Mesenchymal stem cell (in vitro differentiated cells and primary cell): ENCODE results near the gene MED13L.
A peak's percentile ranks its signal among the peaks of the same experiment; 100 is the strongest.

Source experiments
- DNase-seq: peaks from one replicate; pipeline ENCODE4 v3.0.0-alpha.2; 2013
- H2AFZ ChIP-seq: one replicate; pipeline ENCODE4 v1.6.1; 2013; ENCODE audit warnings: low read depth, mild to moderate bottlenecking, control low read depth, inconsistent platforms, low read length, moderate library complexity
- H2AK5ac ChIP-seq: 2 replicates; pipeline ENCODE4 v1.6.1; 2013; ENCODE audit warnings: low read length, moderate library complexity, mild to moderate bottlenecking, inconsistent platforms; ENCODE audit not compliant: severe bottlenecking
- H2BK120ac ChIP-seq: one replicate; pipeline ENCODE4 v1.6.1; 2013; ENCODE audit warnings: low read depth, mild to moderate bottlenecking, inconsistent platforms, low read length, moderate library complexity
- H2BK12ac ChIP-seq, 2 experiments: one replicate each; pipeline ENCODE4 v1.6.1; 2013; ENCODE audit warnings: inconsistent platforms in 2 of 2, low read length in 2 of 2, mild to moderate bottlenecking in 2 of 2, moderate library complexity in 2 of 2, control low read depth in 1 of 2
- H2BK15ac ChIP-seq: one replicate; pipeline ENCODE4 v1.6.1; 2013; ENCODE audit warnings: mild to moderate bottlenecking, low read depth, inconsistent platforms; ENCODE audit not compliant: poor library complexity, severe bottlenecking
- H2BK5ac ChIP-seq: 2 replicates; pipeline ENCODE4 v1.6.1; 2013; ENCODE audit warnings: low read depth, mild to moderate bottlenecking, low read length, control low read depth, inconsistent platforms; ENCODE audit not compliant: poor library complexity, severe bottlenecking
- H3K14ac ChIP-seq, 2 experiments: one replicate each; pipeline ENCODE4 v1.6.1; 2013; ENCODE audit warnings: inconsistent platforms in 2 of 2, low read length in 2 of 2, control low read depth in 1 of 2, mild to moderate bottlenecking in 1 of 2, moderate library complexity in 1 of 2
- H3K18ac ChIP-seq, 2 experiments: one replicate each; pipeline ENCODE4 v1.6.1; 2013; ENCODE audit warnings: inconsistent platforms in 2 of 2, low read length in 2 of 2, control low read depth in 1 of 2, low read depth in 1 of 2, mild to moderate bottlenecking in 1 of 2
- H3K23ac ChIP-seq, 2 experiments: one replicate each; pipeline ENCODE4 v1.6.1; 2013; ENCODE audit warnings: inconsistent platforms in 2 of 2, low read length in 2 of 2, mild to moderate bottlenecking in 2 of 2, moderate library complexity in 2 of 2, control low read depth in 1 of 2
- H3K27ac ChIP-seq: 2 replicates; pipeline ENCODE4 v1.5.1; 2013; ENCODE audit warnings: mild to moderate bottlenecking, moderate library complexity, low read length, control low read depth, inconsistent platforms; ENCODE audit not compliant: poor library complexity, severe bottlenecking
- H3K27me3 ChIP-seq, 2 experiments: 2 replicates each; pipeline versions ENCODE4 v1.6.1 to v1.7.0; 2013; ENCODE audit warnings: low read length in 2 of 2, mild to moderate bottlenecking in 2 of 2, moderate library complexity in 2 of 2, control low read depth in 1 of 2, inconsistent platforms in 1 of 2; ENCODE audit not compliant: control insufficient read depth in 1 of 2, insufficient read depth in 1 of 2
- H3K36me3 ChIP-seq, 2 experiments: 2 replicates each; pipeline versions ENCODE4 v1.6.1 to v1.7.0; 2013; ENCODE audit warnings: low read length in 2 of 2, control low read depth in 1 of 2, inconsistent platforms in 1 of 2, low read depth in 1 of 2, mild to moderate bottlenecking in 1 of 2; ENCODE audit not compliant: insufficient read depth in 2 of 2, control insufficient read depth in 1 of 2
- H3K4ac ChIP-seq, 2 experiments: one replicate each; pipeline ENCODE4 v1.6.1; 2013; ENCODE audit warnings: inconsistent platforms in 2 of 2, low read length in 2 of 2, mild to moderate bottlenecking in 2 of 2, moderate library complexity in 2 of 2, control low read depth in 1 of 2, low read depth in 1 of 2
- H3K4me1 ChIP-seq: 2 replicates; pipeline ENCODE4 v1.6.1; 2013; ENCODE audit warnings: low read depth, low read length, control low read depth; ENCODE audit not compliant: control insufficient read depth, insufficient read depth
- H3K4me2 ChIP-seq: 2 replicates; pipeline ENCODE4 v1.6.1; 2013; ENCODE audit warnings: low read length, mild to moderate bottlenecking, inconsistent platforms; ENCODE audit not compliant: poor library complexity, severe bottlenecking
- H3K4me3 ChIP-seq, 2 experiments: 2 replicates each; pipeline versions ENCODE4 v1.5.1 to v1.7.0; 2013; ENCODE audit warnings: low read length in 2 of 2, mild to moderate bottlenecking in 2 of 2, control low read depth in 1 of 2, low read depth in 1 of 2; ENCODE audit not compliant: insufficient read depth in 1 of 2
- H3K79me1 ChIP-seq: replicated peaks from 2 replicates; pipeline ENCODE4 v1.6.1; 2013; ENCODE audit warnings: mild to moderate bottlenecking, control low read depth, low read length, inconsistent platforms; ENCODE audit not compliant: poor library complexity, severe bottlenecking
- H3K9ac ChIP-seq: 2 replicates; pipeline ENCODE4 v1.7.0; 2013; ENCODE audit warnings: mild to moderate bottlenecking, low read length, moderate library complexity
- H3K9me3 ChIP-seq: 2 replicates; pipeline ENCODE4 v1.7.0; 2013; ENCODE audit warnings: mild to moderate bottlenecking, low read length; ENCODE audit not compliant: control insufficient read depth
- H4K8ac ChIP-seq: one replicate; pipeline ENCODE4 v1.6.1; 2013; ENCODE audit warnings: inconsistent platforms, mild to moderate bottlenecking, low read length, moderate library complexity
- H4K91ac ChIP-seq: one replicate; pipeline ENCODE4 v1.6.1; 2013; ENCODE audit warnings: mild to moderate bottlenecking, low read length, inconsistent platforms
- WGBS: methylation state at CpG from one replicate; pipeline ENCODE4 v1.1.7; 2013; ENCODE audit warnings: mixed read lengths; 5-methylcytosine and 5-hydroxymethylcytosine counted together

The MED13L gene

DNA sequence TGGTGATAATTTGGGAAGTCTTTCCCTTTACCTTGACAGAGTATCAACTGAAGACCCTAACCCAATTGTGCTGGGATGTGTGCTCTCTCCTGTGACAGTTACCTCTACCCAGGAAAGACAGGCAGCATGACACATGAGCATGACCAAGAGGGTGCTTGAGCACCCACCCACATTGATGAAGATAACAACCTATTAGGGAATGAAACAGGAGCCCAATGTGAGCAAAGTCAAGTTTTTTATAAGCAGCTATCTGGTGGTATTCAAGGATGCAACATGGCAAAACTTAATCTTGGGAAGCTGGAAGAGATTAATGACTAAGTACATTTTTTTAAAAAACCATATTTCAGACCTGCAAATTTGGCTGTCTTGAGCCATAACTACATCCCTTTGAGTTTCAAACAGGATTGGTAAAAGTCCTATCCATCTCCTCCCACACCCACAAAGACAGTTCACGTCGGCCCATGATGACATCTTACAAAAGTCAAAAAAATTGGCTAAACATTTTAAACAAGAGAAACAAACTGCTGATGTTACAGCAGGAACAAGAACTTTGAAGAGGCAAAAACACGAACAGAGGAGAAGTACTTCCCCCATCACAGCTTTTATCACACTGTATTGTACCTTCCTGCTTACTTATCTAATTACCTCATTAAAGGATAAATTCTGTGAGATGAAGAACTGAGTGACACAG lies 60.3 kb downstream of the MED13L start:
- H3K36me3 ChIP-seq: no peaks in the 10 kb centered on the region
- H3K27me3 ChIP-seq: no peaks in the 10 kb centered on the region
- H3K79me1 ChIP-seq: peaks cover 4% of the 10 kb centered on the region
- no peak overlapping the region for H2BK5ac ChIP-seq
- H4K8ac ChIP-seq: no peak overlapping the region
- H4K91ac ChIP-seq: no peak overlapping the region
- no peak overlapping the region for H2BK12ac ChIP-seq
- no peak overlapping the region for H3K9ac ChIP-seq
- H3K4me3 ChIP-seq: no peak overlapping the region
- H2BK120ac ChIP-seq: no peak overlapping the region
- no peak for DNase-seq
- no peak overlapping the region for H3K18ac ChIP-seq
- no peak overlapping the region for H3K14ac ChIP-seq
- no peak overlapping the region for H2AK5ac ChIP-seq
- H3K4me2 ChIP-seq: no peak overlapping the region
- H2AFZ ChIP-seq: no peak overlapping the region
- H3K27ac ChIP-seq: no peak overlapping the region
- no peak overlapping the region for H3K4ac ChIP-seq
- no peaks in the 10 kb centered on the region for H3K4me1 ChIP-seq
- WGBS: 87% methylated on average over 3 of the region's 3 CpGs
- no peak overlapping the region for H2BK15ac ChIP-seq
- no peak overlapping the region for H3K23ac ChIP-seq
- no peaks in the 10 kb centered on the region for H3K9me3 ChIP-seq

DNA sequence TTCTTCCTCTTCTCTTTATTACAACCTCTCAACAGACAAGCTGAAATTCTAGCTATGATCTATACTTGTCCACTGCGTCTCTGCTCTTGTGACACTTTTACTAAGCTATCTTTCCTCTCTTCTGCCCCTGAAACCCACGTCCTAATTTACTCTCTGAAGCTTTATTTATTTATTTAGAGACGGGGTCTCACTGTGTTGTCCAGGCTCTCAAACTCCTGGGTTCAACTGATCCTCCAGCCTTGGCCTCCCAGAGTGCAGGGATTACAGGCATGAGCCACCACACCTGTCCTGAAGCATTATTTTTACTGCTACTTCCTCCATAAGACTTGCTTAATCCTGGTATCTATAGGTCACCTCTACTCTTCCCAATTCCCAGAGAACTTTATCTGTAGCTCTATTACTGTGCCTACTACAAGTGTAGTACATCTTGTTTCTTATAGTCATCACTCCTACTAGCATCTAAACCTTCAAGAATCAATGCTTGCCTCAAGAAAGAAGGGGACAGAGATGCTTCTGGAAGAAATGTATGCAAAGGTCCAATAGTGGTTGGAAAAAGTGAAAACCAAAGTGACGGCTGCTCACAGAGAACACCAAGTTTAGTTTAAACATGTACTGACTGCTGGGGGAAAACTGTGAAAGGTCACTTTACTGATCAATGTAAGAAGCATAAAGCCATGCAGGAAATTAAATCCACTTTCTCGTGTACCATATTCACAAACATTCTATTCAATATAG lies 61.3 kb downstream of the MED13L start:
- Histone ChIP-seq H2BK5ac (no peak overlapping the region), H4K91ac (no peak overlapping the region), H3K36me3 (no peaks in the 10 kb centered on the region), H2AFZ (no peak overlapping the region), H2AK5ac (no peak overlapping the region), H3K27me3 (no peaks in the 10 kb centered on the region), H3K9me3 (no peaks in the 10 kb centered on the region), H3K27ac (no peak overlapping the region), H3K4me3 (no peak overlapping the region), H3K4ac (no peak overlapping the region), H3K4me2 (no peak overlapping the region), H4K8ac (no peak overlapping the region), H3K14ac (no peak overlapping the region), H2BK15ac (no peak overlapping the region), H3K79me1 (peaks cover 4% of the 10 kb centered on the region), H3K9ac (no peak overlapping the region), H2BK120ac (no peak overlapping the region), H3K23ac (no peak overlapping the region), H3K18ac (no peak overlapping the region), H2BK12ac (no peak overlapping the region), H3K4me1 (no peaks in the 10 kb centered on the region)
- DNase-seq: no peak
- 97% methylated on average over 4 of the region's 5 CpGs for WGBS

GRCh38 chr12:116215023-116215422 lies 62.5 kb downstream of the MED13L start:
- no peak overlapping the region for H3K18ac ChIP-seq
- no peaks in the 10 kb centered on the region for H3K9me3 ChIP-seq
- no peak for DNase-seq
- no peak overlapping the region for H4K91ac ChIP-seq
- no peak overlapping the region for H3K4ac ChIP-seq
- 96% methylated on average over 1 of the region's 1 CpG for WGBS
- no peak overlapping the region for H2BK15ac ChIP-seq
- no peaks in the 10 kb centered on the region for H3K36me3 ChIP-seq
- H3K9ac ChIP-seq: no peak overlapping the region
- no peak overlapping the region for H3K14ac ChIP-seq
- H3K27ac ChIP-seq: no peak overlapping the region
- H2AK5ac ChIP-seq: no peak overlapping the region
- H3K4me1 ChIP-seq: no peaks in the 10 kb centered on the region
- H3K4me3 ChIP-seq: no peak overlapping the region
- no peak overlapping the region for H2BK5ac ChIP-seq
- no peak overlapping the region for H2AFZ ChIP-seq
- peaks cover 1% of the 10 kb centered on the region for H3K79me1 ChIP-seq
- H2BK12ac ChIP-seq: no peak overlapping the region
- H2BK120ac ChIP-seq: no peak overlapping the region
- H3K27me3 ChIP-seq: no peaks in the 10 kb centered on the region
- H3K23ac ChIP-seq: no peak overlapping the region
- H3K4me2 ChIP-seq: no peak overlapping the region
- H4K8ac ChIP-seq: no peak overlapping the region

DNA sequence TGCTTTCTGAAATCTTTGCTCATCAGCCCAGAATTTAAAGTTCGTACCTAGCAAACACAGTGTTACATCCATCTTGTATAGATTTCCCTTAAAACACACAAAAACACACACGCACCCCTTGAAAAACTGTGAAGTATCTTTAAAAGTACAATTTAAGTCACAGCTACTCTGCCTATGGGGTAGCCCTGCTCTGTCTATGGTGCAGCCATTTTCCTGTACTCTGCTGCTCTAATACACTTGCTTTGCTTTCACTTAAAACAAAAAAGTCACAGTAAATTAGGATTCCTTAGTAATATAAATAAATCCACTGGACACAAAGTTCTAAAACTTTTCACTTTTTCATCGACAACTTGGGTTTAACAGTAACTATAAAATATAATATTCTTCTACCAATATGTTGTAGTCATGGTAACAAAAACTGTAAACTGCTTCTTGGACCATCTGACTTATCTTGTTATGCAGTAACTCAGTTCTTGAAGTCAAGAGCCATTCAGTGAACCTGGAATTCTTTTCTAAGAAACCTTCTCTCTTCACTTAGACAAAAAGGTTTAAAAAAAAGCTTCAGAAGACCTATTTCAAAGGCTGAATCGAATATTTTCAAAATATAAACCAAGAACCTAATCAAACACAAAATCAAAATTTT lies 63.5 kb downstream of the MED13L start:
- no peaks in the 10 kb centered on the region for H3K36me3 ChIP-seq
- H3K9me3 ChIP-seq: no peaks in the 10 kb centered on the region
- no peak overlapping the region for H3K4me2 ChIP-seq
- 100% methylated on average over 2 of the region's 4 CpGs for WGBS
- peak overlapping the region; percentile 19 for H3K9ac ChIP-seq
- no peak overlapping the region for H3K23ac ChIP-seq
- H3K18ac ChIP-seq: no peak overlapping the region
- H2BK15ac ChIP-seq: no peak overlapping the region
- H2AK5ac ChIP-seq: no peak overlapping the region
- no peaks in the 10 kb centered on the region for H3K27me3 ChIP-seq
- no peak overlapping the region for H4K8ac ChIP-seq
- H2BK12ac ChIP-seq: no peak overlapping the region
- no peak overlapping the region for H3K14ac ChIP-seq
- H3K79me1 ChIP-seq: peaks cover 3% of the 10 kb centered on the region
- H3K4ac ChIP-seq: no peak overlapping the region
- H2BK120ac ChIP-seq: no peak overlapping the region
- DNase-seq: no peak
- H4K91ac ChIP-seq: no peak overlapping the region
- no peak overlapping the region for H3K4me3 ChIP-seq
- H2AFZ ChIP-seq: no peak overlapping the region
- no peak overlapping the region for H2BK5ac ChIP-seq
- no peak overlapping the region for H3K27ac ChIP-seq
- no peaks in the 10 kb centered on the region for H3K4me1 ChIP-seq
